ENCODE measurements around the gene SF3B2. TPM values are rescaled to one million over a fixed set of nuclear protein-coding genes. Genes with fewer than 3 reads are reported as not detected.

Gene SF3B2
- total RNA-seq, 1 donor from 2014 or later = 204 TPM

DNA sequence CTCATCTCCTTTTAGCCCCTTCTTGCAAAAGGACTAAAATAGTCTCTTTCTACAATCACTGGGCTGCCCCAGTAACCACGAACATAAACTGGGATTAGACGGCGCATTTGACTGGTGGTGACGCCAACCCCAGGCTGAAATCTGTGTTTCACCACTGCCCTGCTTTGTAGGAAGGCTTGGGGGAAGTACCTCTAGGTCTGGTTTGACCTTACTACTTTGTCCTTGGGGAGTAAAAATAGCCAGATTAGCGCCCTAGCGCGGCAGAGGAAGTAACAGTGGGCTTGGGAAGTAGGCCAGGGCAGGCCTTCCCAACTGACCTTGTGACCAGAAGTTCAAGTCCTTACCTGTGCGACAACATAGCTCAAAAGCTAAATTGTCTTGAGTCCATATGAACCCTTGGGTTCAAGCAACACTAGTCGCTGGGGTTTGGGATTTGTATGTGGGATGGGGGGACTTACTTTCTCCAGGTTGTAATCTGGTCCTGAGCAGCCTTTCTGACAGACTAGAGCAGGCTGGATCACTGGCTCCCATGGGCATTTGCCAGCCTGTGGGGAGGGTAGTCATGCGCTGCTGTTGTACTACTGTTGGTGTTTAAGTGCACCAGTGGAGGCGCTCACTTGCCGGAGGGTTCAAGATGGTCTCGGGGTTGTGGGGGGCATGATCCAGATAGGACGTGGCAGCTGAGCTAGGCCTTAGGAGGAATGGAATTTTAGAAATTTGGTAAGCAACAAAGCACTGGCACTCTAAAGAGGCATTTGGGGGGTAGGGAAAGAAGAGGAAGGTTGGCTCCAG, 17.0 kb downstream of the SF3B2 start:
- H3K4me3 ChIP-seq (ENCODE audit: low read depth, low read length) = peak overlapping the region; percentile 75
- DNase-seq (ENCODE audit: low read depth) = peak; percentile 42
- TF ChIP-seq, protein P1, sequence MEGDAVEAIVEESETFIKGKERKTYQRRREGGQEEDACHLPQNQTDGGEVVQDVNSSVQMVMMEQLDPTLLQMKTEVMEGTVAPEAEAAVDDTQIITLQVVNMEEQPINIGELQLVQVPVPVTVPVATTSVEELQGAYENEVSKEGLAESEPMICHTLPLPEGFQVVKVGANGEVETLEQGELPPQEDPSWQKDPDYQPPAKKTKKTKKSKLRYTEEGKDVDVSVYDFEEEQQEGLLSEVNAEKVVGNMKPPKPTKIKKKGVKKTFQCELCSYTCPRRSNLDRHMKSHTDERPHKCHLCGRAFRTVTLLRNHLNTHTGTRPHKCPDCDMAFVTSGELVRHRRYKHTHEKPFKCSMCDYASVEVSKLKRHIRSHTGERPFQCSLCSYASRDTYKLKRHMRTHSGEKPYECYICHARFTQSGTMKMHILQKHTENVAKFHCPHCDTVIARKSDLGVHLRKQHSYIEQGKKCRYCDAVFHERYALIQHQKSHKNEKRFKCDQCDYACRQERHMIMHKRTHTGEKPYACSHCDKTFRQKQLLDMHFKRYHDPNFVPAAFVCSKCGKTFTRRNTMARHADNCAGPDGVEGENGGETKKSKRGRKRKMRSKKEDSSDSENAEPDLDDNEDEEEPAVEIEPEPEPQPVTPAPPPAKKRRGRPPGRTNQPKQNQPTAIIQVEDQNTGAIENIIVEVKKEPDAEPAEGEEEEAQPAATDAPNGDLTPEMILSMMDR (conservative IDR thresholded peaks at IDR 0.05; ENCODE audit: low read depth, low read length) = peak; percentile 44

DNA sequence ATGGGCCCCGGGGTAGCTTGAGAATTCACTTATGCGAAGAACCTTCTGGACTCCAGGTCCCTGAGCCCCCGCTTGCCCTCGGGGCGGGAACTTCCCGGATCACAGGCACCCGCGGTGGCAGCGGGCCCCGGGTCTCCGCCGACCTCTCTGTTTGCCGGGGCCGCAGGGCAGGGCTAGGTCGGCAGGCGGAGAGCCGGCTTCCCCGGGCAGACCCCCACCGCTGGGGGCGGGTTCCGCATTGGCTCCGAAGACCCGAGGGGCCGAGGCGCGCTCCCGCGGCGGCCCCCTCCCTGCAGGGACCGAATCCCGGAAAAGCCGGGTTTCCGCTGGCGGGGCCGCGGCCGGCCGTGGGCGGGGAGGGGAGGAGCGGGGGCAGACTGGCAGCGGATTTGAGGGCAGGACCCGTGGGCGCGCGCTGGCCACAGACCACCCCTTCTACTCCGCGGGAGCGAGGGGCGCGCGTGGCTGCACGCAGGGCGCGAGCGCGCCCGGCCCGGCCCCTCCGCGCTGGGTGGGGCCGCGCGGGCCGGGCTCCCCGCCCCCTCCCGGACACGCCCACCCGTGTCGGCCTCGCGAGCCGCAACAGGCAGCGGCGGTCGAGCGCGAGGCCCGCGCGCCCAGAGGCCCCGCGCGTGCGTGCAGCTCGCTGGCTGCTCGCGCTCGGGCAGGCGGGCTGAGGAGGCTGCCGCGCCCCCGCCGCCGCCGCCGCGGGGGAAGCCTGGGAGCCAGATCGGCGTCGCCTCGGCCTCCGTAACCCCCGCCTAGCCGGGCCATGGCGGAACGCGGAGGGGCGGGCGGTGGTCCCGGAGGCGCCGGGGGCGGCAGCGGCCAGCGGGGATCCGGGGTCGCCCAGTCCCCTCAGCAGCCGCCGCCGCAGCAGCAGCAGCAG, 17.8 kb downstream of the SF3B2 start, which contains the start of gene PACS1:
Gene PACS1 (plus strand): TSS at position 558 of the 889 bp plus-strand sequence. CDS start 215 bp downstream, at position 773.
- DNase-seq (ENCODE audit: low read depth) = no peak
- TF ChIP-seq, protein P1 (conservative IDR thresholded peaks at IDR 0.05; ENCODE audit: low read depth, low read length) = peak; percentile 0
- H3K4me3 ChIP-seq (ENCODE audit: low read depth, low read length) = peak within 1 kb of the TSS; percentile 75

DNA sequence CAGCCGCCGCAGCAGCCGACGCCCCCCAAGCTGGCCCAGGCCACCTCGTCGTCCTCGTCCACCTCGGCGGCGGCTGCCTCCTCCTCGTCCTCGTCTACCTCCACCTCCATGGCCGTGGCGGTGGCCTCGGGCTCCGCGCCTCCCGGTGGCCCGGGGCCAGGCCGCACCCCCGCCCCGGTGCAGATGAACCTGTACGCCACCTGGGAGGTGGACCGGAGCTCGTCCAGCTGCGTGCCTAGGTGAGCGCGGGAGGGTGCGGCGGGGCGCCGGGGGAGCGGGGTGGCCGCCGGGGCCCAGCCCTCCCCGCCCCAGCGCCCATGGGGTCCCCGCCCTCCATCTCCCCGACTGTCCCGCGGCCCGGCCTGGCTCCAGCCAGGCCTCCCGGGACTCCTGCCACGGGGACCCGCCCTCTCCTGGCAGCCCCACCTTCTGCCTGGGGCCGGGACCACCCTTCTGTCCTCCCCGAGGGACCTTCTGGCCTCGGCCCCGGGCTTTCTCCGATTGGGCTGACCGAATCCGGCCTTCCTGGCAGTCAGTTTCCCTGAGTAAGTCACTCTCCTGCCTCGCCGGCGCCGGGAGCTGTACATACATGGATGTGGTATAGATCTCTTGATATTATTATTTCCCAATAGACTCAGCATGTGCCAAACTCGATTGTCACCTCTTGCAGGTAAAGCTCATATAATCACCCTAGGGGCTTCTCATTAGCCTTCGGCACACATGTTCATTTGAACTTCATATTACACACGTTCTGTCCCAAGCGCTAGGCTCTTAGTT, 18.6 kb downstream of the SF3B2 start:
- TF ChIP-seq, protein P1 (conservative IDR thresholded peaks at IDR 0.05; ENCODE audit: low read depth, low read length) = no peak
- peak overlapping the region; percentile 75 for H3K4me3 ChIP-seq (ENCODE audit: low read depth, low read length)
- DNase-seq (ENCODE audit: low read depth) = no peak

DNA sequence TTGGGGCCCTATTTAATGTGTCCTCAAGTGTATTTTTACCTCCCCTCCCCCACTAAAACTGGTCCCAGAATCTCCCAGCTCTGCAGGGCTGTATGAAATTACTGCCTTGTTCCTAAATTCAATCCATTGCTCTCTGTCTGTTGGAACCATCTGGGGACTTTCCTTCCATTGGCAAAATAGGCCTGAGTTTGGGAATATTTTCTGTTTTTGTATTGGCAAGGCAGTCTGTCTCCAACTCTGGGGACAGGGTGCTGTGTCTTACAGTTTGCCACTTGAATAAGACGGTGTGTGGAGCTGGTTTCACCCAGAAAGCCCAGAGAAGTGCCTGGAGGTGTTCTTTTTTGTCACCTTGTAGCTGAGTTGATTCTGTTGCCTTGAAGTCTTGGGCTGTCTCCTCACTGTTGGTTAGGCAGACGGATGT, 19.2 kb downstream of the SF3B2 start:
- TF ChIP-seq, protein P1 (conservative IDR thresholded peaks at IDR 0.05; ENCODE audit: low read depth, low read length) = no peak

DNA sequence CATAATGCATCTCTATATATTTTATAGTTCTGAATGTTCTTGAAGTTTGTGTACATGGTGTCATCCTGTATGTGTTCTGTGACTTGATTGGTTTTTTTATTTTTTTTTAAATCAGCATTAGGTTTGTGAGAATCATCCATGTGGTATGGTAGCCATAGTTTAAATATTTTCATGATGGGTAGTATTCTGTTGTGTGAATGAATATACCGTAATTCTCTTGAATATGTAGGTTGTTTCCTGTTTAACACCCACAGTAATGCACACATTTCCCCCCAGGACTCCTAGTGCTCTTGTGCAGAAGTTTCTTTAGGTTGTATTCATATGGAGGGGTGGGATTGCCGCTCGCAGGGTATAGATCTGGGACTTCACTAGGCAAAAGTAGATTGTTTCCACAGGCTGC, 19.9 kb downstream of the SF3B2 start:
- no peak for DNase-seq (ENCODE audit: low read depth)
- no peak overlapping the region for H3K4me3 ChIP-seq (ENCODE audit: low read depth, low read length)
- TF ChIP-seq, protein P1 (conservative IDR thresholded peaks at IDR 0.05; ENCODE audit: low read depth, low read length) = no peak

More for the DNA sequence above, 19.2 kb downstream of the SF3B2 start:
- H3K4me3 ChIP-seq (ENCODE audit: low read depth, low read length) = peak overlapping the region; percentile 75
- no peak for DNase-seq (ENCODE audit: low read depth)

DNA sequence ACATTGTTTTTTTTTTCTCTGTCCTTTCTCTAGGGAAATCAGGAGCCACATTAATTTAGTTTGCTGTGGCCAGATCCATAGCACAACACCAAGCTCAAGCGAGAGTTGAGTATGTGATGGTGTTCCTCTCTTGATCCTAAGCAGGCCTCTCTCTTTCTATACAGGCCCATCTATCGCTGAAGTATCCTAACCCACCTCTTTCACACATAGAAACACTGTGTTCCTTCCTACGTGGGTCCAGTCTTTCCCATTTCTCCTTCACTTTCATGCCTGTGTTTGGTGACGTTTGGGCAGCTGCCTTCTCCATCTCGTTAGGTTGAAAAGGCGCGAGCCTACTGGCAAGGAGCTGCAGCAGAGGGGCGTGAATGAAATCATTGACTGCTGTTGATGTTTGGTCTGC, 20.4 kb downstream of the SF3B2 start:
- DNase-seq (ENCODE audit: low read depth) = no peak
- TF ChIP-seq, protein P1 (conservative IDR thresholded peaks at IDR 0.05; ENCODE audit: low read depth, low read length) = no peak
- no peak overlapping the region for H3K4me3 ChIP-seq (ENCODE audit: low read depth, low read length)

Data from epithelial cell of proximal tubule (primary cell).